GM12878 (cell line): ENCODE results near the gene SPDYA. TPM values are rescaled to one million over a fixed set of nuclear protein-coding genes. Genes with fewer than 3 reads are reported as not detected.

ENCODE experiments used
- ATAC-seq: fragments of 200-7000 bp; cut with Tn5 transposase; 3 replicates; pipeline ENCODE4 v1.9.1; 2020; ENCODE audit warnings: mild to moderate bottlenecking, moderate library complexity
- BruUV-seq: library from RNA; stranded (reverse); fragments of 400-500 nt; replicated peaks from 2 replicates; lab custom pipeline; 2021; lab: Mats Ljungman, UMichigan
- CTCF ChIA-PET: fragments of 300-600 bp; sonication (Branson Sonifier 250); formaldehyde crosslinking; extraction: SDS; loops from one replicate; lab custom pipeline; 2021; ENCODE audit warnings: inconsistent platforms; lab: Yijun Ruan, JAX
- POLR2A ChIA-PET: fragments of 350-600 bp; formaldehyde crosslinking; extraction: SDS; loops from one replicate; lab custom pipeline; 2021; ENCODE audit warnings: inconsistent platforms; lab: Charles Lee
- RAD21 ChIA-PET: fragments of 300-600 bp; sonication (Branson Sonifier 250); formaldehyde crosslinking; loops from one replicate; lab custom pipeline; 2023; ENCODE audit warnings: antibody characterized with exemption; ENCODE audit not compliant: unreplicated experiment; lab: Charles Lee
- SMC1A ChIA-PET: fragments of 300-600 bp; sonication (Branson Sonifier 250); formaldehyde crosslinking; loops from one replicate; lab custom pipeline; 2023; ENCODE audit not compliant: unreplicated experiment, uncharacterized antibody; lab: Charles Lee
- DNase-seq: peaks from one replicate; pipeline ENCODE4 v3.0.0-alpha.2; 2011; ENCODE audit warnings: low read depth, low spot score
- FAIRE-seq: peaks from 3 replicates; lab custom pipeline; 2011; peaks lifted over from hg19 to GRCh38; lab: Jason Lieb, UNC
- H2AFZ ChIP-seq: 2 replicates; pipeline ENCODE4 v1.6.0; 2011; ENCODE audit warnings: low read depth, low read length, control low read depth; ENCODE audit not compliant: control insufficient read depth
- H3K27ac ChIP-seq: 2 replicates; pipeline ENCODE4 v1.5.1; 2011; ENCODE audit warnings: control low read depth; ENCODE audit not compliant: control insufficient read depth, insufficient read depth
- H3K27me3 ChIP-seq, 2 experiments: replicated peaks in 1 of 2; 2 replicates each; pipeline versions ENCODE4 v1.6.0 to v1.6.1; 2011; ENCODE audit warnings: low read length in 1 of 2; ENCODE audit not compliant: control insufficient read depth in 2 of 2, insufficient read depth in 2 of 2
- H3K36me3 ChIP-seq, 2 experiments: 2 replicates each; pipeline ENCODE4 v1.5.1; 2011; ENCODE audit warnings: low read length in 1 of 2; ENCODE audit not compliant: control insufficient read depth in 2 of 2, insufficient read depth in 2 of 2
- H3K4me1 ChIP-seq: 2 replicates; pipeline ENCODE4 v1.6.1; 2011; ENCODE audit warnings: mild to moderate bottlenecking, low read length, moderate library complexity, mixed read lengths; ENCODE audit not compliant: control insufficient read depth, insufficient read depth
- H3K4me2 ChIP-seq: 2 replicates; pipeline ENCODE4 v1.6.0; 2011; ENCODE audit warnings: control low read depth; ENCODE audit not compliant: control insufficient read depth, insufficient read depth
- H3K4me3 ChIP-seq: fragments of 200-600 bp; sonication (generic); 2 replicates; pipeline ENCODE4 v1.5.1; 2016
- H3K79me2 ChIP-seq: 2 replicates; pipeline ENCODE4 v1.6.0; 2011; ENCODE audit warnings: low read length; ENCODE audit not compliant: control insufficient read depth, insufficient read depth
- H3K9ac ChIP-seq: 2 replicates; pipeline ENCODE4 v1.8.0; 2011; ENCODE audit warnings: low read length, control low read depth, mixed read lengths; ENCODE audit not compliant: control insufficient read depth, insufficient read depth
- H3K9me3 ChIP-seq: replicated peaks from 3 replicates; pipeline ENCODE4 v1.5.1; 2011; ENCODE audit warnings: mild to moderate bottlenecking, low read length; ENCODE audit not compliant: control insufficient read depth, insufficient read depth
- H4K20me1 ChIP-seq: 2 replicates; pipeline ENCODE4 v1.6.0; 2011; ENCODE audit not compliant: control insufficient read depth, insufficient read depth
- BCL3 ChIP-seq: IDR thresholded peaks from 2 replicates; pipeline ENCODE4 v1.6.1; 2011; ENCODE audit warnings: borderline replicate concordance, low read depth, mild to moderate bottlenecking, moderate library complexity, low read length; ENCODE audit not compliant: insufficient read depth, poor library complexity, severe bottlenecking
- CBFB ChIP-seq: IDR thresholded peaks from 2 replicates; pipeline ENCODE4 v1.6.1; 2016; ENCODE audit warnings: antibody characterized with exemption, low read depth
- CBX5 ChIP-seq: sonication (generic); IDR thresholded peaks from 2 replicates; pipeline ENCODE4 v1.6.1; 2016; ENCODE audit warnings: low read depth, moderate library complexity, mild to moderate bottlenecking, inconsistent platforms
- E2F4 ChIP-seq: IDR thresholded peaks from 2 replicates; pipeline ENCODE4 v1.6.1; 2012; ENCODE audit warnings: low read depth, low read length, improper control_type of control experiment
- FOXM1 ChIP-seq: IDR thresholded peaks from 2 replicates; pipeline ENCODE4 v1.6.1; 2012; ENCODE audit warnings: low read depth, mild to moderate bottlenecking, inconsistent platforms, low read length, moderate library complexity
- HDGF ChIP-seq: fragments of 450-650 bp; IDR thresholded peaks from 2 replicates; pipeline ENCODE4 v1.6.1; 2016; ENCODE audit warnings: antibody characterized with exemption
- JUND ChIP-seq: IDR thresholded peaks from 2 replicates; pipeline ENCODE4 v1.6.1; 2012; ENCODE audit warnings: low read depth, mild to moderate bottlenecking, low read length, improper control_type of control experiment, moderate library complexity
- MXI1 ChIP-seq: fragments of 150-350 bp; IDR thresholded peaks from 2 replicates; pipeline ENCODE4 v1.6.1; 2011; ENCODE audit warnings: low read depth, mild to moderate bottlenecking, inconsistent platforms, low read length, improper control_type of control experiment
- MYC ChIP-seq: IDR thresholded peaks from 2 replicates; pipeline ENCODE4 v1.6.1; 2011; ENCODE audit warnings: mild to moderate bottlenecking, low read length, moderate library complexity, inconsistent platforms; ENCODE audit not compliant: insufficient read depth, insufficient replicate concordance, insufficient read length, severe bottlenecking
- NBN ChIP-seq: fragments of 450-650 bp; IDR thresholded peaks from 2 replicates; pipeline ENCODE4 v1.6.1; 2016
- NRF1 ChIP-seq: conservative IDR thresholded peaks from 2 replicates; pipeline ENCODE4 v1.6.1; 2011; ENCODE audit warnings: mild to moderate bottlenecking, low read depth, low read length, improper control_type of control experiment
- RCOR1 ChIP-seq: conservative IDR thresholded peaks from 2 replicates; pipeline ENCODE4 v1.6.1; 2012; ENCODE audit warnings: low read depth, low read length, improper control_type of control experiment
- USF1 ChIP-seq: IDR thresholded peaks from 2 replicates; pipeline ENCODE4 v1.6.1; 2011; ENCODE audit warnings: borderline replicate concordance, low read depth, mild to moderate bottlenecking, moderate library complexity, mixed read lengths, low read length; ENCODE audit not compliant: insufficient read depth; ENCODE audit errors: extremely low read length
- WGBS: methylation state at CpG from one replicate; pipeline ENCODE4 v1.1.6; 2016; ENCODE audit warnings: low lambda C conversion rate; ENCODE audit not compliant: insufficient replicate concordance, insufficient coverage; ENCODE audit errors: missing lambda C conversion rate; 5-methylcytosine and 5-hydroxymethylcytosine counted together
- in situ Hi-C: fragments of 300-500 bp; cut with MboI; formaldehyde crosslinking; loops from 9 replicates; pipeline ENCODE4 v1.14.3; 2018; ENCODE audit warnings: mixed read lengths
- intact Hi-C: fragments of 100-400 bp; cut with micrococcal nuclease; formaldehyde crosslinking; loops from one replicate; pipeline ENCODE4 v1.14.2; 2022; ENCODE audit not compliant: unreplicated experiment
- polyA plus RNA-seq, 11 experiments: library from polyadenylated mRNA; depleted of rRNA in 4 of 11; unstranded in 6 of 11; stranded (reverse) in 5 of 11; fragments of >200 nt; fragmentation: Nextera tagmentation in 4 of 11; fragmentation: Illumina TruSeq in 1 of 11; extraction: Ambion mirVana in 4 of 11; extraction: Trizol in 1 of 11; gene quantifications; 1 replicate in 1 of 11; 2 replicates in 10 of 11; pipeline versions ENCODE4 v1.2.1 to v1.2.3, GENCODE V29; 2011 to 2016; ENCODE audit warnings: inconsistent platforms in 2 of 11, missing spikeins in 2 of 11, low read depth in 1 of 11
- total RNA-seq, 4 experiments: library from RNA; depleted of rRNA in 3 of 4; stranded (reverse); fragments of >200 nt in 3 of 4; fragmentation: Illumina TruSeq in 1 of 4; extraction: Trizol in 1 of 4; gene quantifications; 2 replicates each; pipeline versions ENCODE4 v1.2.1 to v1.2.3, GENCODE V29; 2013 to 2021

SPDYA gene
- total and polyA plus RNA-seq, 10 of the 15 experiments (the other 5 are each of a cell fraction or from before 2014, with no cell fraction given), result 0.12 to 2.4 (median 0.50) TPM

- Histone ChIP-seq H4K20me1 (no peaks in the 10 kb centered on the region), H2AFZ (no peak overlapping the region), H3K4me1 (no peaks in the 10 kb centered on the region), H3K27me3 (no peaks in the 10 kb centered on the region; a peak in 1 of 4 replicates), H3K4me3 (no peak overlapping the region), H3K36me3 (no peaks in the 10 kb centered on the region), H3K9me3 (no peaks in the 10 kb centered on the region), H3K27ac (no peak overlapping the region), H3K4me2 (no peak overlapping the region), H3K9ac (no peak overlapping the region), H3K79me2 (no peaks in the 10 kb centered on the region)
- FAIRE-seq (no peak), ATAC-seq (no peak), DNase-seq (no peak)
- TF ChIP-seq USF1 (no peak), RCOR1 (no peak), MYC (no peak), NRF1 (no peak), BCL3 (no peak), NBN (no peak), CBFB (no peak), JUND (no peak), E2F4 (no peak), MXI1 (no peak), FOXM1 (no peak), CBX5 (no peak), HDGF (no peak)
- POLR2A ChIA-PET, result no interaction called here
- in situ Hi-C loops (no loop called here), intact Hi-C loops (no loop called here)
- SMC1A ChIA-PET, result interaction anchor here (0.7 to 2.1 kb wide), 4 partner anchors 10 to 285 kb away, joined by 3 to 6 read pairs (median 3); partner anchors contain the start of gene TRMT61B
- WGBS, result 50% methylated on average over 1 of the region's 1 CpG
- BruUV-seq, result no TSS peak
- CTCF ChIA-PET, result no interaction called here
- RAD21 ChIA-PET, result no interaction called here
These were observed 69.6 kb downstream of the SPDYA start for GRCh38 chr2:28880193-28880592.
